Neural cell (in vitro differentiated cells): ENCODE data around the gene SURF1. TPM values are rescaled to one million over a fixed set of nuclear protein-coding genes. Genes with fewer than 3 reads are reported as not detected.

Source experiments
- H2AFZ ChIP-seq: fragments of 200-600, 300-800 bp; sonication (generic), shearing (Covaris generic); 2 replicates; pipeline ENCODE4 v1.6.0; 2014; ENCODE audit warnings: low read depth, mild to moderate bottlenecking, antibody characterized with exemption, low read length, moderate library complexity
- H3F3A ChIP-seq: fragments of 200-600 bp; shearing (Covaris generic); 2 replicates; pipeline ENCODE4 v1.6.1; 2016; ENCODE audit warnings: mild to moderate bottlenecking, moderate library complexity, mixed read lengths, antibody characterized with exemption, low read length; ENCODE audit not compliant: insufficient read depth, poor library complexity, severe bottlenecking
- H3K27ac ChIP-seq: fragments of 200-600, 300-800 bp; sonication (generic), shearing (Covaris generic); 2 replicates; pipeline ENCODE4 v1.5.1; 2014; ENCODE audit warnings: mild to moderate bottlenecking, low read length, moderate library complexity
- H3K27me3 ChIP-seq: fragments of 300-800, 200-600 bp; sonication (generic), shearing (Covaris generic); 2 replicates; pipeline ENCODE4 v1.6.0; 2014; ENCODE audit warnings: mild to moderate bottlenecking, low read depth, low read length, moderate library complexity; ENCODE audit not compliant: insufficient read depth
- H3K36me3 ChIP-seq: fragments of 300-800, 200-600 bp; sonication (generic), shearing (Covaris generic); 2 replicates; pipeline ENCODE4 v1.5.1; 2014; ENCODE audit warnings: mild to moderate bottlenecking, antibody characterized with exemption, low read length, moderate library complexity; ENCODE audit not compliant: insufficient read depth
- H3K4me2 ChIP-seq: fragments of 300-800, 200-600 bp; sonication (generic), shearing (Covaris generic); 2 replicates; pipeline ENCODE4 v1.6.0; 2014; ENCODE audit warnings: mild to moderate bottlenecking, low read length
- H3K4me3 ChIP-seq: fragments of 300-800, 200-600 bp; sonication (generic), shearing (Covaris generic); 2 replicates; pipeline ENCODE4 v1.5.1; 2014; ENCODE audit warnings: mild to moderate bottlenecking, low read length, moderate library complexity
- H3K79me2 ChIP-seq: fragments of 200-600 bp; shearing (Covaris generic); replicated peaks from 2 replicates; pipeline ENCODE4 v1.6.0; 2014; ENCODE audit warnings: mild to moderate bottlenecking, low read length, moderate library complexity; ENCODE audit not compliant: insufficient read depth
- H3K9ac ChIP-seq: fragments of 300-800, 200-600 bp; sonication (generic), shearing (Covaris generic); 2 replicates; pipeline ENCODE4 v1.6.1; 2016; ENCODE audit warnings: mild to moderate bottlenecking, low read length, mixed read lengths
- H3K9me2 ChIP-seq: fragments of 200-600 bp; shearing (Covaris generic); 2 replicates; pipeline ENCODE4 v1.6.1; 2016; ENCODE audit warnings: mild to moderate bottlenecking, low read length, mixed read lengths; ENCODE audit not compliant: insufficient read depth
- H3K9me3 ChIP-seq: fragments of 200-600, 300-800 bp; sonication (generic), shearing (Covaris generic); 2 replicates; pipeline ENCODE4 v1.6.1; 2016; ENCODE audit warnings: mild to moderate bottlenecking, mixed run types, low read length, moderate library complexity, mixed read lengths
- H4K20me1 ChIP-seq: fragments of 200-600 bp; shearing (Covaris generic); 2 replicates; pipeline ENCODE4 v1.6.1; 2016; ENCODE audit warnings: mild to moderate bottlenecking, mixed run types; ENCODE audit not compliant: insufficient read depth
- EP300 ChIP-seq: fragments of 450-650 bp; conservative IDR thresholded peaks from 2 replicates; pipeline ENCODE4 v1.6.1; 2014; ENCODE audit warnings: antibody characterized with exemption, mild to moderate bottlenecking, moderate library complexity; ENCODE audit not compliant: poor library complexity, severe bottlenecking
- EZH2 ChIP-seq: fragments of 200-600, 300-800 bp; shearing (Covaris generic), sonication (generic); IDR thresholded peaks from 2 replicates; pipeline ENCODE4 v1.6.1; 2014; ENCODE audit warnings: antibody characterized with exemption, low read length, borderline replicate concordance, mild to moderate bottlenecking; ENCODE audit not compliant: insufficient read depth, poor library complexity, severe bottlenecking
- MXI1 ChIP-seq: fragments of 450-650 bp; conservative IDR thresholded peaks from 2 replicates; pipeline ENCODE4 v1.6.1; 2014; ENCODE audit warnings: antibody characterized with exemption, mild to moderate bottlenecking; ENCODE audit not compliant: poor library complexity, severe bottlenecking
- POLR2AphosphoS5 ChIP-seq: IDR thresholded peaks from 2 replicates; pipeline ENCODE4 v1.6.1; 2012
- RAD21 ChIP-seq: fragments of 450-650 bp; conservative IDR thresholded peaks from 2 replicates; pipeline ENCODE4 v1.6.1; 2014; ENCODE audit warnings: antibody characterized with exemption, mild to moderate bottlenecking, moderate library complexity
- SMC3 ChIP-seq: fragments of 450-650 bp; conservative IDR thresholded peaks from 2 replicates; pipeline ENCODE4 v1.6.1; 2014; ENCODE audit warnings: antibody characterized with exemption, mild to moderate bottlenecking, moderate library complexity; ENCODE audit not compliant: poor library complexity
- TAF1 ChIP-seq: IDR thresholded peaks from 2 replicates; pipeline ENCODE4 v1.6.1; 2012; ENCODE audit warnings: low read depth
- polyA plus RNA-seq: library from polyadenylated mRNA; depleted of rRNA; stranded (reverse); fragments of >200 nt; gene quantifications from 2 replicates; pipeline ENCODE4 v1.2.3, GENCODE V29; 2014
- TF ChIP-seq, protein P1 (sequence below): IDR thresholded peaks from 2 replicates; pipeline ENCODE4 v1.6.1; 2012; ENCODE audit warnings: borderline replicate concordance
- TF ChIP-seq, protein P2 (sequence below): fragments of 450-650 bp; IDR thresholded peaks from 2 replicates; pipeline ENCODE4 v1.5.1; 2014; ENCODE audit warnings: antibody characterized with exemption, mild to moderate bottlenecking, moderate library complexity; ENCODE audit not compliant: poor library complexity, severe bottlenecking

The SURF1 gene
- polyA plus RNA-seq, 1 donor from 2014 or later: 32.3 TPM

DNA sequence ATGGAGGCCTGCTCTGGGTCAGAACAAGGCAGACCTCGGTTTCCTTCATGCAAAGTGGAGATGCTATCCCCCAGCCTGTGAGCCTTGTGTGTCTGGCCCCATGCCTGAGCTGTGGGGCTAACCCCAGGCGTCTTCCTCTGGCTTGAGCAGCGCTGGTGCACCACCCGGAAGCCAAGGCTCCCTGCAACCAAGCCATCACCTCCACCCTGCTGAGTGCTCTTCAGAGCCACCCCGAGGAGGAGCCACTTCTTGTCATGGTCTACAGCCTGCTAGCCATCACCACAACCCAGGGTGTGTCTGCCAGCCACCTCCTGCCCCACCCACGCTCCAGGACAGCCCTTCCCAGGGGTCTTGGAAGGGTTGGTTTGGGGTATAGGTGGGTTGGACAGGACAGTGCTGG is 45.3 kb upstream of the SURF1 start:
- TF ChIP-seq, protein P1, sequence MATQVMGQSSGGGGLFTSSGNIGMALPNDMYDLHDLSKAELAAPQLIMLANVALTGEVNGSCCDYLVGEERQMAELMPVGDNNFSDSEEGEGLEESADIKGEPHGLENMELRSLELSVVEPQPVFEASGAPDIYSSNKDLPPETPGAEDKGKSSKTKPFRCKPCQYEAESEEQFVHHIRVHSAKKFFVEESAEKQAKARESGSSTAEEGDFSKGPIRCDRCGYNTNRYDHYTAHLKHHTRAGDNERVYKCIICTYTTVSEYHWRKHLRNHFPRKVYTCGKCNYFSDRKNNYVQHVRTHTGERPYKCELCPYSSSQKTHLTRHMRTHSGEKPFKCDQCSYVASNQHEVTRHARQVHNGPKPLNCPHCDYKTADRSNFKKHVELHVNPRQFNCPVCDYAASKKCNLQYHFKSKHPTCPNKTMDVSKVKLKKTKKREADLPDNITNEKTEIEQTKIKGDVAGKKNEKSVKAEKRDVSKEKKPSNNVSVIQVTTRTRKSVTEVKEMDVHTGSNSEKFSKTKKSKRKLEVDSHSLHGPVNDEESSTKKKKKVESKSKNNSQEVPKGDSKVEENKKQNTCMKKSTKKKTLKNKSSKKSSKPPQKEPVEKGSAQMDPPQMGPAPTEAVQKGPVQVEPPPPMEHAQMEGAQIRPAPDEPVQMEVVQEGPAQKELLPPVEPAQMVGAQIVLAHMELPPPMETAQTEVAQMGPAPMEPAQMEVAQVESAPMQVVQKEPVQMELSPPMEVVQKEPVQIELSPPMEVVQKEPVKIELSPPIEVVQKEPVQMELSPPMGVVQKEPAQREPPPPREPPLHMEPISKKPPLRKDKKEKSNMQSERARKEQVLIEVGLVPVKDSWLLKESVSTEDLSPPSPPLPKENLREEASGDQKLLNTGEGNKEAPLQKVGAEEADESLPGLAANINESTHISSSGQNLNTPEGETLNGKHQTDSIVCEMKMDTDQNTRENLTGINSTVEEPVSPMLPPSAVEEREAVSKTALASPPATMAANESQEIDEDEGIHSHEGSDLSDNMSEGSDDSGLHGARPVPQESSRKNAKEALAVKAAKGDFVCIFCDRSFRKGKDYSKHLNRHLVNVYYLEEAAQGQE: no peak
- no peak for TF ChIP-seq MXI1
- TF ChIP-seq, protein P2, sequence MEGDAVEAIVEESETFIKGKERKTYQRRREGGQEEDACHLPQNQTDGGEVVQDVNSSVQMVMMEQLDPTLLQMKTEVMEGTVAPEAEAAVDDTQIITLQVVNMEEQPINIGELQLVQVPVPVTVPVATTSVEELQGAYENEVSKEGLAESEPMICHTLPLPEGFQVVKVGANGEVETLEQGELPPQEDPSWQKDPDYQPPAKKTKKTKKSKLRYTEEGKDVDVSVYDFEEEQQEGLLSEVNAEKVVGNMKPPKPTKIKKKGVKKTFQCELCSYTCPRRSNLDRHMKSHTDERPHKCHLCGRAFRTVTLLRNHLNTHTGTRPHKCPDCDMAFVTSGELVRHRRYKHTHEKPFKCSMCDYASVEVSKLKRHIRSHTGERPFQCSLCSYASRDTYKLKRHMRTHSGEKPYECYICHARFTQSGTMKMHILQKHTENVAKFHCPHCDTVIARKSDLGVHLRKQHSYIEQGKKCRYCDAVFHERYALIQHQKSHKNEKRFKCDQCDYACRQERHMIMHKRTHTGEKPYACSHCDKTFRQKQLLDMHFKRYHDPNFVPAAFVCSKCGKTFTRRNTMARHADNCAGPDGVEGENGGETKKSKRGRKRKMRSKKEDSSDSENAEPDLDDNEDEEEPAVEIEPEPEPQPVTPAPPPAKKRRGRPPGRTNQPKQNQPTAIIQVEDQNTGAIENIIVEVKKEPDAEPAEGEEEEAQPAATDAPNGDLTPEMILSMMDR: no peak
- no peak for TF ChIP-seq EP300
- no peak for TF ChIP-seq RAD21
- no peak for TF ChIP-seq SMC3
- no peak for TF ChIP-seq TAF1
- no peak for TF ChIP-seq POLR2AphosphoS5
- TF ChIP-seq EZH2: no peak
- H3K36me3 ChIP-seq: no peaks in the 10 kb centered on the region

DNA sequence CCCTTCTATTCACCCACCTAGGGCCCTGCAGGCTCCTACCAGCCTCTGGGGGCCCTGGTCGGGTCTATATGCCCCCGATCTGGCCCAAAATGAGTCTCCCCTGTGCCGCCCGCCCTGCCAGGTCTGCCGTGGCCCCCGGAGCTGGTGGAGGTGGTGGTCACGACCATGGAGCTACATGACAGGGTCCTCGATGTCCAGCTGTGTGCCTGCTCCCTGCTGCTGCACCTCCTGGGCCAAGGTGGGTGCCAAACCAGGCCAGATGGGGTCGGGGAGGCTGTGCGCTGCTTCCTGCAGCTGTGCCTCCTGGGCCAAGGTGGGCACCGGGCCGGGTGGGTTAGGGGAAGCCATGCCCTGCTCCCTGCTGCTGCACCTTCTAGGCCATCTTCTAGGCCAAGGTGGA is 44.0 kb upstream of the SURF1 start:
- Histone ChIP-seq H3K79me2 (no peaks in the 10 kb centered on the region), H3K9me3 (no peaks in the 10 kb centered on the region), H3K4me2 (no peak overlapping the region), H3K27ac (no peak overlapping the region), H3F3A (no peaks in the 10 kb centered on the region), H3K9me2 (no peaks in the 10 kb centered on the region), H4K20me1 (no peaks in the 10 kb centered on the region), H2AFZ (no peak overlapping the region), H3K36me3 (no peaks in the 10 kb centered on the region), H3K27me3 (no peaks in the 10 kb centered on the region), H3K9ac (no peak overlapping the region), H3K4me3 (no peak overlapping the region)
- TF ChIP-seq, protein P1: no peak
- TF ChIP-seq TAF1 (no peak), POLR2AphosphoS5 (no peak)
- TF ChIP-seq, protein P2: no peak

More for the DNA sequence above, 45.3 kb upstream of the SURF1 start:
- H3K27ac ChIP-seq: no peak overlapping the region
- no peaks in the 10 kb centered on the region for H3K27me3 ChIP-seq
- no peak overlapping the region for H3K4me2 ChIP-seq
- no peak overlapping the region for H2AFZ ChIP-seq
- H3K4me3 ChIP-seq: no peak overlapping the region
- no peaks in the 10 kb centered on the region for H3K79me2 ChIP-seq
- H3K9ac ChIP-seq: no peak overlapping the region
- H3F3A ChIP-seq: no peaks in the 10 kb centered on the region
- H3K9me2 ChIP-seq: no peaks in the 10 kb centered on the region
- H4K20me1 ChIP-seq: no peaks in the 10 kb centered on the region
- H3K9me3 ChIP-seq: no peaks in the 10 kb centered on the region
